ENCODE data around the gene CAMKK1. TPM values are rescaled to one million over a fixed set of nuclear protein-coding genes. Genes with fewer than 3 reads are reported as not detected.
A peak's percentile ranks its signal among the peaks of the same experiment; 100 is the strongest.

CAMKK1 gene
- total RNA-seq, 1 donor from 2014 or later, result 4.5 TPM

DNA sequence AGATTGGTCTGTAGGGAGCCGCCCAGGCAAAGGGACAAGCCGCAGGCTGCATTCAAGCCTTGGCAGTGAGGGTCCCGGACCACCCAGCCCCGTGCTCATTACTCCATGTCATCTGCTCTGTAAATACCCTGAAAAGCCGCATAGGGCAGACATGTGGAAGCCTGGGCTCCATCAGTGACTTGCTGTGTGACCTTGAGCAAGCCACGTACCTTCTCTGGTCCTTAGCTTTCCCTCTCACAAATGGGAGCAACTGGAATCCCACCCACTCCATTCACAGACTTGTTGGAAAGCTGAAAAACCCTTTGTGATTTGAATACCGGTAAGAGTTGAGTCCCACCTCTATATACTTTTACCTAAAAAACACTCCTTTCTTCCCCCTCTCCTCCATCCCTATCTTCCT lies 11.9 kb downstream of the CAMKK1 start:
- no peaks in the 10 kb centered on the region for H3K27me3 Mint-ChIP-seq (ENCODE audit: low read depth)
- H3K9me3 Mint-ChIP-seq, result no peaks in the 10 kb centered on the region
- H3K4me1 Mint-ChIP-seq, result peaks cover 16% of the 10 kb centered on the region
- TF ChIP-seq, protein P1, sequence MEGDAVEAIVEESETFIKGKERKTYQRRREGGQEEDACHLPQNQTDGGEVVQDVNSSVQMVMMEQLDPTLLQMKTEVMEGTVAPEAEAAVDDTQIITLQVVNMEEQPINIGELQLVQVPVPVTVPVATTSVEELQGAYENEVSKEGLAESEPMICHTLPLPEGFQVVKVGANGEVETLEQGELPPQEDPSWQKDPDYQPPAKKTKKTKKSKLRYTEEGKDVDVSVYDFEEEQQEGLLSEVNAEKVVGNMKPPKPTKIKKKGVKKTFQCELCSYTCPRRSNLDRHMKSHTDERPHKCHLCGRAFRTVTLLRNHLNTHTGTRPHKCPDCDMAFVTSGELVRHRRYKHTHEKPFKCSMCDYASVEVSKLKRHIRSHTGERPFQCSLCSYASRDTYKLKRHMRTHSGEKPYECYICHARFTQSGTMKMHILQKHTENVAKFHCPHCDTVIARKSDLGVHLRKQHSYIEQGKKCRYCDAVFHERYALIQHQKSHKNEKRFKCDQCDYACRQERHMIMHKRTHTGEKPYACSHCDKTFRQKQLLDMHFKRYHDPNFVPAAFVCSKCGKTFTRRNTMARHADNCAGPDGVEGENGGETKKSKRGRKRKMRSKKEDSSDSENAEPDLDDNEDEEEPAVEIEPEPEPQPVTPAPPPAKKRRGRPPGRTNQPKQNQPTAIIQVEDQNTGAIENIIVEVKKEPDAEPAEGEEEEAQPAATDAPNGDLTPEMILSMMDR (conservative IDR thresholded peaks at IDR 0.05), result no peak
- no peak overlapping the region for H3K4me3 Mint-ChIP-seq
- DNase-seq (ENCODE audit: low read depth, low spot score), result no peak
- no peak overlapping the region for H3K27ac Mint-ChIP-seq (ENCODE audit: unreplicated experiment)
- no peaks in the 10 kb centered on the region for H3K36me3 Mint-ChIP-seq (ENCODE audit: low read depth)

DNA sequence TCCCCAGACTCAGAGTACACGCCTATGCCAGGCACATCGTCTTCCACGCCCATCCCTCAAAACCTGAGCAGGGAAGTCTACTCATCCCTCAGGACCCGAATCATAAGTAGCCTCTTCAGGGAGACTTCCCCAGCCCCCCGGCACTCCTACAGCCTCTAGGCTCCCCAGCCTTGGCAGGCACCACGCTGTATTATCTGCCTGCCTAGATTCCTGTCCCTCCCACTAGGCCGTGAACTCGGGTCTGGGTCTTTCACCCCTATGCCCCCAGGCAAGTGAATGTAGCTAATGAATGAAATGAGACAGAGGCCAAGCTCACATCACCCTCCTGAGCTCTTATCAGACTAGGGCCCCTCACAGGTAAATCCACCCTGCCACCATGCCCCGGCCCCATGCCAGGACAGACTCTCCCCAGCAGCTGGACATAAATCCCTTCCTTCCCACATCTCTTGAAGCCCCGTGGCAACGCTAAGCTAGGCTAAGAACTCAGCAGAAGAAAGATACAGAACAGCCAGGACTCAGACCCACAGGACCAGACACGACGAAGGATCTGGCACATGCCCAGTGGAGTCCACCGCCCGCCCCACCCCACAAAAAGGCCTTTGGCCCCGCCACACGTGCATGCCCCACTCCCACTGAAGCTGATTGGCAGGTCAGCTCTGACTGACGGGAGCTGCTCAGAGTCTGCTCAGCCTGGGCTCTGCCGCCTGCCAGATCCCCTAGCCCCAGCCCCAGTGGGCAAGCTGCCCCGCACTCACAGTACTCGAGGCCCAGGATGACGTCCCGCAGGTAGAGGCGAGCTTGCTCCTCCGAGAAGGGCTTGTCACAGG lies 13.0 kb downstream of the CAMKK1 start:
- no peak for DNase-seq (ENCODE audit: low read depth, low spot score)
- no peaks in the 10 kb centered on the region for H3K27me3 Mint-ChIP-seq (ENCODE audit: low read depth)
- no peaks in the 10 kb centered on the region for H3K36me3 Mint-ChIP-seq (ENCODE audit: low read depth)
- no peak overlapping the region for H3K4me3 Mint-ChIP-seq
- H3K9me3 Mint-ChIP-seq, result no peaks in the 10 kb centered on the region
- peaks cover 16% of the 10 kb centered on the region for H3K4me1 Mint-ChIP-seq
- TF ChIP-seq, protein P1 (conservative IDR thresholded peaks at IDR 0.05), result no peak
- peak overlapping the region; percentile 90 for H3K27ac Mint-ChIP-seq (ENCODE audit: unreplicated experiment)

DNA sequence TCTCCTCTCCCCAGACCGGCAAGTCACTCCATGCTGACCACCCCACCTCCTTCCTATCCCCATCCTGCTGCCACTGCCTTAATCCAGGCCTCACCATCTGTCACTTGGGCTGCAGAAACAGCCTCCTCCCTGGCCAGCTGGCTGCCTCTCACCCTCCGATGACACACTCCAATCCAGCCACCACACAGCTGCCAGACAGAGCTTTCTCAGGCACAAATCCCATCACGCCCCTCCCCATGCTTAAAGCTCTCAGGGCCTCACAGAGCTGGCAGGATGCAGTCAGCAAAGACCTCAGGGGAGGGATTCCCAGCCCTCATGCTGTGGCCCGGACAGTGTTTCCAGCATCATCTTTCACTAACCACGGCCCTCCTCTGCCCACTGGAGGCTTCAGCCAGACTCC lies 13.7 kb downstream of the CAMKK1 start:
- H3K4me3 Mint-ChIP-seq, result peak overlapping the region; percentile 18
- H3K36me3 Mint-ChIP-seq (ENCODE audit: low read depth), result no peaks in the 10 kb centered on the region
- peaks cover 16% of the 10 kb centered on the region for H3K4me1 Mint-ChIP-seq
- DNase-seq (ENCODE audit: low read depth, low spot score), result no peak
- H3K27me3 Mint-ChIP-seq (ENCODE audit: low read depth), result no peaks in the 10 kb centered on the region
- H3K9me3 Mint-ChIP-seq, result no peaks in the 10 kb centered on the region
- TF ChIP-seq, protein P1 (conservative IDR thresholded peaks at IDR 0.05), result no peak
- H3K27ac Mint-ChIP-seq (ENCODE audit: unreplicated experiment), result peak overlapping the region; percentile 90

DNA sequence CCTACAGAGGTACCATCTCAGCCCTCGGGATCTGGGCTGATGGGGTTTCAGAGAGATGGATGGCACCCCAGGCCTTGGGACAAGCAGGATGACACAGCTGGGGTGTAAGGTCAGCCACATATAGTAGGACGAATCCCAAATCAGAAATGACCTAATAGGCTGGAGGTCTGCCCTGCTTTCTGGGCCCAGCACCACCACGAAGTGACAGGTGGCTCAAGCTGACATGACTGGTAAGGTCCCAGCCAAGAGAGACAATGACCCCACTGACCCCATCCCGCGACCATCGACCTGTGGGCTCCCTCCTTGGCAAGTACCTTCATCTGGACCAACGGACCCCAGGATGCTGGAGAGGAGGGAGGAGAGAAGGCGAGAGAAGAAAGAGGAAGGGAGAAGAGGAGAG lies 15.6 kb downstream of the CAMKK1 start:
- Mint-ChIP-seq H3K4me3 (no peak overlapping the region), H3K36me3 (ENCODE audit: low read depth) (no peaks in the 10 kb centered on the region), H3K4me1 (peaks cover 16% of the 10 kb centered on the region), H3K27ac (ENCODE audit: unreplicated experiment) (no peak overlapping the region), H3K27me3 (ENCODE audit: low read depth) (no peaks in the 10 kb centered on the region), H3K9me3 (no peaks in the 10 kb centered on the region)
- DNase-seq (ENCODE audit: low read depth, low spot score), result no peak
- TF ChIP-seq, protein P1 (conservative IDR thresholded peaks at IDR 0.05), result no peak

DNA sequence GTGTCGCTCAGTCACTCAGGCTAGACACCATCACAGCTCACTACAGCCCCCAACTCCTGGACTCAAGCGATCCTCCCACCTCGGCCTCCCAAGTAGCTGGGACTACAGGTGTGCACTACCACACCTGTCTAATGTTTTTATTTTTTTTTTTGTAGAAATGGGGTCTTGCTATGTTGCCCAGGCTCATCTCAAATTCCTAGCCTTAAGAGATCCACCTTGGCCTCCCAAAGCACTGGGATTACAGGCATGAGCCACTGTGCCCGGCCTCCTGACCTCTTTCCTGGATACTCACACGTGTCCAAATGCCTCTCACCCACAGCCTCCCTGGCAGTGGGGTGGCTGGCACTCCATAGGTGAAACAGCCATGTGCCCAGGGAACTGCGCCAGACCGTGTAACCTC lies 17.5 kb downstream of the CAMKK1 start:
- no peak overlapping the region for H3K27ac Mint-ChIP-seq (ENCODE audit: unreplicated experiment)
- H3K4me1 Mint-ChIP-seq, result peaks cover 15% of the 10 kb centered on the region
- H3K27me3 Mint-ChIP-seq (ENCODE audit: low read depth), result no peaks in the 10 kb centered on the region
- TF ChIP-seq, protein P1 (conservative IDR thresholded peaks at IDR 0.05), result no peak
- H3K36me3 Mint-ChIP-seq (ENCODE audit: low read depth), result no peaks in the 10 kb centered on the region
- H3K4me3 Mint-ChIP-seq, result no peak overlapping the region
- no peak for DNase-seq (ENCODE audit: low read depth, low spot score)
- no peaks in the 10 kb centered on the region for H3K9me3 Mint-ChIP-seq
